Neural cell (in vitro differentiated cells): ENCODE data around the gene GRP. TPM values are rescaled to one million over a fixed set of nuclear protein-coding genes. Genes with fewer than 3 reads are reported as not detected.

Source experiments
- H2AFZ ChIP-seq: fragments of 200-600, 300-800 bp; sonication (generic), shearing (Covaris generic); 2 replicates; pipeline ENCODE4 v1.6.0; 2014; ENCODE audit warnings: low read depth, mild to moderate bottlenecking, antibody characterized with exemption, low read length, moderate library complexity
- H3F3A ChIP-seq: fragments of 200-600 bp; shearing (Covaris generic); 2 replicates; pipeline ENCODE4 v1.6.1; 2016; ENCODE audit warnings: mild to moderate bottlenecking, moderate library complexity, mixed read lengths, antibody characterized with exemption, low read length; ENCODE audit not compliant: insufficient read depth, poor library complexity, severe bottlenecking
- H3K27ac ChIP-seq: fragments of 200-600, 300-800 bp; sonication (generic), shearing (Covaris generic); 2 replicates; pipeline ENCODE4 v1.5.1; 2014; ENCODE audit warnings: mild to moderate bottlenecking, low read length, moderate library complexity
- H3K27me3 ChIP-seq: fragments of 300-800, 200-600 bp; sonication (generic), shearing (Covaris generic); 2 replicates; pipeline ENCODE4 v1.6.0; 2014; ENCODE audit warnings: mild to moderate bottlenecking, low read depth, low read length, moderate library complexity; ENCODE audit not compliant: insufficient read depth
- H3K36me3 ChIP-seq: fragments of 300-800, 200-600 bp; sonication (generic), shearing (Covaris generic); 2 replicates; pipeline ENCODE4 v1.5.1; 2014; ENCODE audit warnings: mild to moderate bottlenecking, antibody characterized with exemption, low read length, moderate library complexity; ENCODE audit not compliant: insufficient read depth
- H3K4me2 ChIP-seq: fragments of 300-800, 200-600 bp; sonication (generic), shearing (Covaris generic); 2 replicates; pipeline ENCODE4 v1.6.0; 2014; ENCODE audit warnings: mild to moderate bottlenecking, low read length
- H3K4me3 ChIP-seq: fragments of 300-800, 200-600 bp; sonication (generic), shearing (Covaris generic); 2 replicates; pipeline ENCODE4 v1.5.1; 2014; ENCODE audit warnings: mild to moderate bottlenecking, low read length, moderate library complexity
- H3K79me2 ChIP-seq: fragments of 200-600 bp; shearing (Covaris generic); replicated peaks from 2 replicates; pipeline ENCODE4 v1.6.0; 2014; ENCODE audit warnings: mild to moderate bottlenecking, low read length, moderate library complexity; ENCODE audit not compliant: insufficient read depth
- H3K9ac ChIP-seq: fragments of 300-800, 200-600 bp; sonication (generic), shearing (Covaris generic); 2 replicates; pipeline ENCODE4 v1.6.1; 2016; ENCODE audit warnings: mild to moderate bottlenecking, low read length, mixed read lengths
- H3K9me2 ChIP-seq: fragments of 200-600 bp; shearing (Covaris generic); 2 replicates; pipeline ENCODE4 v1.6.1; 2016; ENCODE audit warnings: mild to moderate bottlenecking, low read length, mixed read lengths; ENCODE audit not compliant: insufficient read depth
- H3K9me3 ChIP-seq: fragments of 200-600, 300-800 bp; sonication (generic), shearing (Covaris generic); 2 replicates; pipeline ENCODE4 v1.6.1; 2016; ENCODE audit warnings: mild to moderate bottlenecking, mixed run types, low read length, moderate library complexity, mixed read lengths
- H4K20me1 ChIP-seq: fragments of 200-600 bp; shearing (Covaris generic); 2 replicates; pipeline ENCODE4 v1.6.1; 2016; ENCODE audit warnings: mild to moderate bottlenecking, mixed run types; ENCODE audit not compliant: insufficient read depth
- EP300 ChIP-seq: fragments of 450-650 bp; conservative IDR thresholded peaks from 2 replicates; pipeline ENCODE4 v1.6.1; 2014; ENCODE audit warnings: antibody characterized with exemption, mild to moderate bottlenecking, moderate library complexity; ENCODE audit not compliant: poor library complexity, severe bottlenecking
- EZH2 ChIP-seq: fragments of 200-600, 300-800 bp; shearing (Covaris generic), sonication (generic); IDR thresholded peaks from 2 replicates; pipeline ENCODE4 v1.6.1; 2014; ENCODE audit warnings: antibody characterized with exemption, low read length, borderline replicate concordance, mild to moderate bottlenecking; ENCODE audit not compliant: insufficient read depth, poor library complexity, severe bottlenecking
- MXI1 ChIP-seq: fragments of 450-650 bp; conservative IDR thresholded peaks from 2 replicates; pipeline ENCODE4 v1.6.1; 2014; ENCODE audit warnings: antibody characterized with exemption, mild to moderate bottlenecking; ENCODE audit not compliant: poor library complexity, severe bottlenecking
- POLR2AphosphoS5 ChIP-seq: IDR thresholded peaks from 2 replicates; pipeline ENCODE4 v1.6.1; 2012
- RAD21 ChIP-seq: fragments of 450-650 bp; conservative IDR thresholded peaks from 2 replicates; pipeline ENCODE4 v1.6.1; 2014; ENCODE audit warnings: antibody characterized with exemption, mild to moderate bottlenecking, moderate library complexity
- SMC3 ChIP-seq: fragments of 450-650 bp; conservative IDR thresholded peaks from 2 replicates; pipeline ENCODE4 v1.6.1; 2014; ENCODE audit warnings: antibody characterized with exemption, mild to moderate bottlenecking, moderate library complexity; ENCODE audit not compliant: poor library complexity
- TAF1 ChIP-seq: IDR thresholded peaks from 2 replicates; pipeline ENCODE4 v1.6.1; 2012; ENCODE audit warnings: low read depth
- polyA plus RNA-seq: library from polyadenylated mRNA; depleted of rRNA; stranded (reverse); fragments of >200 nt; gene quantifications from 2 replicates; pipeline ENCODE4 v1.2.3, GENCODE V29; 2014
- TF ChIP-seq, protein P1 (sequence below): fragments of 450-650 bp; IDR thresholded peaks from 2 replicates; pipeline ENCODE4 v1.5.1; 2014; ENCODE audit warnings: antibody characterized with exemption, mild to moderate bottlenecking, moderate library complexity; ENCODE audit not compliant: poor library complexity, severe bottlenecking
- TF ChIP-seq, protein P2 (sequence below): IDR thresholded peaks from 2 replicates; pipeline ENCODE4 v1.6.1; 2012; ENCODE audit warnings: borderline replicate concordance

Gene GRP
- polyA plus RNA-seq, 1 donor from 2014 or later: not detected

- Histone ChIP-seq H3K4me3 (no peak overlapping the region), H3K9me2 (no peaks in the 10 kb centered on the region), H3K79me2 (no peaks in the 10 kb centered on the region), H3K4me2 (no peak overlapping the region), H3K27ac (no peak overlapping the region), H3K9ac (no peak overlapping the region), H4K20me1 (no peaks in the 10 kb centered on the region), H3K9me3 (peaks cover 12% of the 10 kb centered on the region), H3F3A (no peaks in the 10 kb centered on the region), H2AFZ (no peak overlapping the region), H3K27me3 (peaks cover 61% of the 10 kb centered on the region), H3K36me3 (no peaks in the 10 kb centered on the region)
- TF ChIP-seq EZH2 (no peak), POLR2AphosphoS5 (no peak), SMC3 (no peak), EP300 (no peak), RAD21 (no peak), MXI1 (no peak), TAF1 (no peak)
- TF ChIP-seq, protein P1, sequence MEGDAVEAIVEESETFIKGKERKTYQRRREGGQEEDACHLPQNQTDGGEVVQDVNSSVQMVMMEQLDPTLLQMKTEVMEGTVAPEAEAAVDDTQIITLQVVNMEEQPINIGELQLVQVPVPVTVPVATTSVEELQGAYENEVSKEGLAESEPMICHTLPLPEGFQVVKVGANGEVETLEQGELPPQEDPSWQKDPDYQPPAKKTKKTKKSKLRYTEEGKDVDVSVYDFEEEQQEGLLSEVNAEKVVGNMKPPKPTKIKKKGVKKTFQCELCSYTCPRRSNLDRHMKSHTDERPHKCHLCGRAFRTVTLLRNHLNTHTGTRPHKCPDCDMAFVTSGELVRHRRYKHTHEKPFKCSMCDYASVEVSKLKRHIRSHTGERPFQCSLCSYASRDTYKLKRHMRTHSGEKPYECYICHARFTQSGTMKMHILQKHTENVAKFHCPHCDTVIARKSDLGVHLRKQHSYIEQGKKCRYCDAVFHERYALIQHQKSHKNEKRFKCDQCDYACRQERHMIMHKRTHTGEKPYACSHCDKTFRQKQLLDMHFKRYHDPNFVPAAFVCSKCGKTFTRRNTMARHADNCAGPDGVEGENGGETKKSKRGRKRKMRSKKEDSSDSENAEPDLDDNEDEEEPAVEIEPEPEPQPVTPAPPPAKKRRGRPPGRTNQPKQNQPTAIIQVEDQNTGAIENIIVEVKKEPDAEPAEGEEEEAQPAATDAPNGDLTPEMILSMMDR: no peak
- TF ChIP-seq, protein P2, sequence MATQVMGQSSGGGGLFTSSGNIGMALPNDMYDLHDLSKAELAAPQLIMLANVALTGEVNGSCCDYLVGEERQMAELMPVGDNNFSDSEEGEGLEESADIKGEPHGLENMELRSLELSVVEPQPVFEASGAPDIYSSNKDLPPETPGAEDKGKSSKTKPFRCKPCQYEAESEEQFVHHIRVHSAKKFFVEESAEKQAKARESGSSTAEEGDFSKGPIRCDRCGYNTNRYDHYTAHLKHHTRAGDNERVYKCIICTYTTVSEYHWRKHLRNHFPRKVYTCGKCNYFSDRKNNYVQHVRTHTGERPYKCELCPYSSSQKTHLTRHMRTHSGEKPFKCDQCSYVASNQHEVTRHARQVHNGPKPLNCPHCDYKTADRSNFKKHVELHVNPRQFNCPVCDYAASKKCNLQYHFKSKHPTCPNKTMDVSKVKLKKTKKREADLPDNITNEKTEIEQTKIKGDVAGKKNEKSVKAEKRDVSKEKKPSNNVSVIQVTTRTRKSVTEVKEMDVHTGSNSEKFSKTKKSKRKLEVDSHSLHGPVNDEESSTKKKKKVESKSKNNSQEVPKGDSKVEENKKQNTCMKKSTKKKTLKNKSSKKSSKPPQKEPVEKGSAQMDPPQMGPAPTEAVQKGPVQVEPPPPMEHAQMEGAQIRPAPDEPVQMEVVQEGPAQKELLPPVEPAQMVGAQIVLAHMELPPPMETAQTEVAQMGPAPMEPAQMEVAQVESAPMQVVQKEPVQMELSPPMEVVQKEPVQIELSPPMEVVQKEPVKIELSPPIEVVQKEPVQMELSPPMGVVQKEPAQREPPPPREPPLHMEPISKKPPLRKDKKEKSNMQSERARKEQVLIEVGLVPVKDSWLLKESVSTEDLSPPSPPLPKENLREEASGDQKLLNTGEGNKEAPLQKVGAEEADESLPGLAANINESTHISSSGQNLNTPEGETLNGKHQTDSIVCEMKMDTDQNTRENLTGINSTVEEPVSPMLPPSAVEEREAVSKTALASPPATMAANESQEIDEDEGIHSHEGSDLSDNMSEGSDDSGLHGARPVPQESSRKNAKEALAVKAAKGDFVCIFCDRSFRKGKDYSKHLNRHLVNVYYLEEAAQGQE: no peak
Observed at GRCh38 chr18:59263661-59264060, 43.7 kb downstream of the GRP start.

DNA sequence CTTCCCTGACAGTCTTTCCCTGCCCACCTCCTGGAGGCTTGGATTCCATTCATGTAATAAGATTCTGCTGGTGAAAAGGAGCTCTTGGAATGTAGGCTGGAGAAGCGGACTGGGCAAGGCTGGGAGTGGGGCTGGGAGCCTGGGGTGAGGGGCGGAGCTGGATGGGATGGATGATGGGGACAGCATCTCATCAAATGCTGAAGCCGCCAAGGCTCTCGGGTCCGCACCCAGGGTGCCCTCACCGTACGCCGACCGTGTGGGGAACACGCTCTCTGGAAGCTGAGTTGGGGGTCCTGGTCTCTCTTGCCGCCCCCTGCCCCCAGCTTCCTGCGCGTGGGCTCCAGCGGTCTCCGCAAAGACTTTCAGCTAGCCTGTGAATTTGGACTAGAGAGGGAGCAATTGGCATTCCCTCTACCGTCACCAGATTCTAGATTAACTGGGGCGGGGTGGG, 44.2 kb downstream of the GRP start:
- TF ChIP-seq, protein P2: no peak
- TF ChIP-seq EZH2: no peak
- TF ChIP-seq RAD21: no peak
- no peak for TF ChIP-seq TAF1
- TF ChIP-seq, protein P1: no peak
- TF ChIP-seq EP300: no peak
- no peak for TF ChIP-seq POLR2AphosphoS5
- TF ChIP-seq MXI1: no peak
- Histone ChIP-seq H4K20me1 (no peaks in the 10 kb centered on the region), H3K4me2 (no peak overlapping the region), H3K4me3 (peak overlapping the region; percentile 39), H3K36me3 (no peaks in the 10 kb centered on the region), H3K79me2 (no peaks in the 10 kb centered on the region), H2AFZ (no peak overlapping the region), H3K27me3 (peaks cover 64% of the 10 kb centered on the region), H3K9me2 (no peaks in the 10 kb centered on the region), H3F3A (no peaks in the 10 kb centered on the region), H3K27ac (no peak overlapping the region), H3K9me3 (peaks cover 12% of the 10 kb centered on the region), H3K9ac (no peak overlapping the region)
